ENCODE results near the gene ERGIC1.
"Not testable (repeated sequence)": the region's sequence is repeated elsewhere in the genome, so short reads cannot be mapped to it uniquely, and the experiment has no call there.

ERGIC1 gene

DNA sequence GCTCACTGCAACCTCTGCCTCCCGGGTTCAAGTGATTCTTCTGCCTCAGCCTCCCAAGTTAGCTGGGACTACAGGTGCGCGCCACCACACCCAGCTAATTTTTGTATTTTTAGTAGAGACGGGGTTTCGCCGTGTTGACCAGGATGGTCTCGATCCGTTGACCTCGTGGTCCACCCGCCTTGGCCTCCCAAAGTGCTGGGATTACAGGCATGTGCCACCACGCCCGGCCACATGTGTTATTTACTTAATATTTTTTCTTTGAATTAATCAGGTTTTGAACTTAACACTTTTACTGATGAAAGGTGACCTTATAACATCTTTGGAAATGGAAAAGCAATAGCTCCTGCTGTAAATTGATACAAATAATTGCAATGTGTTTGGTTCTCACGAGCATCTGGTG is 13.5 kb downstream of the ERGIC1 start:
- not testable (repeated sequence) for DNase-seq (ENCODE audit: low spot score)

DNA sequence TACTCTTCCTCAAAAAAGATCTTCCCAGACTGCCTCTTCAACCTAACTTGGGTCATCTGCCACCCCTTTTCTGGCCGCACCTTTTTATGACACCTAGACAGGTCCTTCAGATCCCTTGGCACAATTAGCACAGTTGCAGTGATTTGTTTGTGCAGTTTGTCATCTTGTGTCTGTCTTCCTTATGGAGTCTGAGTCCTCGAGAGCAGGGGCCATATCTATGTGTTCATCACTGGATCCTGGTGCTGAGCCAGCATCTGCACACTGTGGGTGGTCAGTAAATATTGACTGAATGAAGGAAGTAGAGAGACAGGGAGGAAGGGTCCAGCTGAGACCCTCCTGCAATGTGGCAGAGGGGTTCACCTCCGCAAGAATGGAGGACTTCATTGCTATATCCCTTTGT is 14.4 kb downstream of the ERGIC1 start:
- no peak for DNase-seq (ENCODE audit: low spot score)

DNA sequence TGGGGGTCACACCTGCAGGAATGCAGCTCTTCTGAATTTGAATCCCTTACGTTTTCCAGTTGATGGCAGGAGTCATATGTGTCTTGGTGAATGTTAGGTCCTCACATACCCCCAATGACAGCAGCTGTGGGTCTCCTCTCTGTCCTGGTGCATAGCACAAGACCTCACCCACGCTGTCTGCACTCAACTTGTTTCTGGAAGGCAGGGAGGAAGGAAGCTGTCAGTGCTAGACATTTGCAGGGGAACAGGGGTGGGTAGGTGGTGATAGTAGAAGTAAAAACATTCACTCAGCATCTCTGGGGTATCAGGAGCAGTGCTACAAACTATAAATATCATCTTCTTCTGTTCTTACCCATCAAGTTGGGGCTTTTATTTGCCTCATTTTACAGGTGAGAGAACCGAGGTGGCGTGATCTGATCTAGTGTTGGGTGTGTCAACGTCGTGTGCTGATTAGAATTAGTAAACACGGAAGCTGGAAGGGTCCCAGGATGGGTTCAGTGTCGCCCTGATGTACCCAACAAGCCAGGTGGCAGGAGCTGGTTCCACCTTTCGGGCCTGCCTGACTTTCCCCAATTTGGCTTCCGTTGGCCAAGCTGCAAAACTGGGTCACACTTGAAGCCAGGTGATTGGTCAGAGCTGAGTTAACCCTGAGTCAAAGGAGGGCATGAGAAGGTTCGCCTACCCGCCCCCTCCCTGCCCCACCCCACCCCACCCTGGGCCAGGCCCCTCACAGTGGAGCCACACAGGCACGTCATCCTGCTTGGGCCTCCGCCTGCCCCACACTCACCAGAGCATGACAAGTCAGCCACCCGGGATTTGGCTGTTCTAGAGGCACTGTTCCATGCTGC is 15.8 kb downstream of the ERGIC1 start:
- no peak for DNase-seq (ENCODE audit: low spot score)

DNA sequence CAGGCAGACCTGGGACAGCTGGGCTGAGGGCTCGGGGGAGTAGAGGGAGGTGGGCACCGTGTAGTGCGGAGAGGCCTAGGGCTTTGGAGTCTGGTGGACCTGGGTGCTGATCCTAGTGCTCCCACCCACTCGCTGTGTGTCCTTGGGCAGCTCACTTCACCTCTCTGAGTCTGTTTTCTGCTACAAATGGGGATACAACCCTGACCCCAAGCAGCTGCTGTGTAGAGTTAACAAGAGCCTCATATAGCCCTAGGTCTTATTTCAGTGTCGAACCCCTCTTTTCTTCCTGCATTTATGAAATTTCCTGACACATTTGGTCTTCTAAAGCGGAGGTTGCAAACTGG is 16.4 kb downstream of the ERGIC1 start:
- no peak for DNase-seq (ENCODE audit: low spot score)

DNA sequence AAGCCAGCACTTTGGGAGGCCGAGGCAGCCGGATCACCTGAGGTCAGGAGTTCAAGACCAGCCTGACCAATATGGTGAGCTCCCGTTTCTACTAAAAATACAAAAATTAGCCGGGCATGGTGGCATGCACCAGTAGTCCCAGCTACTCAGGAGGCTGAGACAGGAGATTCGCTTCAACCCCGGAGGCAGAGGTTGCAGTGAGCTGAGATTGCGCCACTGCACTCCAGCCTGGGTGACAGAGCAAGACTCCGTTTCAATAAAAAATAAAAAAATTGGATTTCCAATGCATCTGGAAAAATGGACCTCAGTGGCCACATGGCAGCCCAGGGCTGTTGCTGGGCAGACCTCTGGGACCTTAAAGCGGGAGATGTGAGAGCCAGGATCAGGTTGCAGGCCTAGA is 17.2 kb downstream of the ERGIC1 start:
- not testable (repeated sequence) for DNase-seq (ENCODE audit: low spot score)

DNA sequence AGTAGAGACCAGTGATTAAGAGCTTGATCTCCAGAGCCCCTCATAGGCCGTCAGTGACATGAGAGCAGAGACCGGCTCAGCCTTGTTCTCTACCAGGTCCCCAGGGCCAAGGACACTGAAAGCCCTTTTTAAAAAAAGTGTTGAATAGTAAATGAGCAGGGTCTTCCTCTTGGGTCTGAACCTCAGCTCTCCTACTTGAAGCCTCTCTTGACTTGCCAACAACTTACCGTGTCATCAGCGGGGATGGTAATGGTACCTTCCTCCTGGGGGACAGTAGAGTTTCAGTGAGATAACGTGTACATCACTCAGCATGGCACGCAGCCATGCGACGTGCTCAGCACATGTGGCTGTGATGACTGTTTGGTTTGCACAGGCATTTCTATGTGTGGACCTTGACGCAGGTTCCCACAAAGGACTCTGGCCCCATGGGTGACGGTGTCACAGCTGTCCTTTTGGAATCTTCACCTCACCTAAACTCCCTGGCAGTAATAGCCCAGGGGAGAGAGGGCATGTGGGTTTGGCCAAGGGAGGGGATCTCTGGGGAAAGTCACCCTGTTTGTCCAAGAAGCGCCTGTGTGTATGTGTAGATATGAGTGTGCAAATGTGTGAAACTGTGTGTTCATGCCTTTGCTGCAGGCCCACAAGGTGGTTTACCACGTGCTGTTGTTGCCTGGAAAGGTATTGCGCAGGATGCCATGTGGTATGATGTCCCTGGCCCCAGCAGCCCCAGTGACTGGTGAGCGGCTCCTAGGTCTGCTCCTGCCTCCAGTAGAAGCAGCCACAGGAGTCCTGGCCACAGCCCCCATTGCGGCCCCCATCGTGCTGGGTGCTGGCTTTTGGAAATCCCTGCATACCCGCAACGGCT is 18.7 kb downstream of the ERGIC1 start:
- DNase-seq (ENCODE audit: low spot score), result no peak

DNA sequence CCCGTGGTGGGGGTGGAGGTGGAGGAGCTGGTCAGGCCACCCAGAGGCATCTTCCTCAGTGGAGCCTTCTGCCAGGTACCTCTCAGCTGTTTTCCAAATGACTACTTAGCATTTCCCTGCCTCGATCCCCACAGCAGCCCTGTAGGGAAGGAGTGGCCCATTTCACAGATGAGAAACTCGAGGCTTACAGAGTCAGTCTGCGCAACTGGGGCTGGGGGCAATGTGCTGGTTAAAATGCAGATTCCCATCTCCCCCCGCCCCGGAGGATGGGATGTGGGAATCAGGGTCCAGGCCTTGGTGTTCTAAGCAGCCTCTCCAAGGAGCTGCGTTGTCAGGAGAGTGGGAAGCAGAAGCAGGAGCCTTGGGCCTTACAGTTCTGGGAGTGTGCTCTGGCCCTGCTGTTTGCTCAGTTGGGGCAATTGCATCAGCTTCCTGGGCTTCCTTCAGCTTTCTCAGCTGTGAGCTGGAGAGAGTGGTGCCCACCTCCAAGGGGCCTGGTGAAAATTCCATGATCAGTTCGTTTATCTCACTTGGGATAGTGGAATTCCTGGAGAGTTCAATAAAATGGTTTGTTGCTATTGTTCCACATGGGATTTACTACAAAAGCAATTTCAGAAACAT is 19.4 kb downstream of the ERGIC1 start:
- DNase-seq (ENCODE audit: low spot score), result no peak

DNA sequence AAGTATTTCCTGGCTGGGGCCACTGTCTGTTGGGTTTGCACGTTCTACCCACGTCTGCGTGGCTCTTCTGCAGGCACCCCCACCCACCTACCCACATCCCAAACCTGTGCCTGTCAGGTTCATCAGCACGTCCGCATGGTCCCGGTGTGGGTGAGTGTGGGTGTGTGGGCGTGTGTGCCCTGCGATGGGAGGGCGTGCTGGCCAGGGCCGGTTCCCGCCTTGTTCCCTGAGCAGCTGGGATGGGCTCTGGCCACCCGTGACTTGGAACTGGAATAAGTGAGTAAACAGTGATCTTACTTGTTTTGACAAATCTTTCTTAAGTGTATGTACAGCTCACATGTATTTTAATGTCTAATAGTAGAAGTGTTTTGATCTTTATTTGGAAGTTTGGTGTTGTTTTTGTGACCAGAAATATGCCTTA is 20.4 kb downstream of the ERGIC1 start:
- DNase-seq (ENCODE audit: low spot score), result no peak

DNA sequence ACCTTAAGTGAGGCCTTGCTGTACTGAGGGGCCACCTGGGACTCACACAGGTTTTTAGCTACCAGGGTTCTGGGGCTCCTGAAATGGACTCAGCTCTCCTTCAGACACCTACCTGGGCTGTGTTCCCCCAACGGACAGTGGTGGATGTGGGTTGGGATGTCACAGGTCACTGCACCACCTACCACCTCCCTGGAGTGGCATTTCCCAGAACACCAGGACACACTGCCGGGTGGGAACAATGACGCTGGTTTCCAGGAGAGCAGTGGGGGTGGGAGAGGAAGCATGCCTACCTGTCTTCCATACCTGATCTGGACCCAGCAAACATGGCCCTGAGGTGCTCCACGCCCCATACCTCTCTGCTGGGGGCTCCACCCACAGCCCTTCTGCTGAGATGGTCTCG is 20.9 kb downstream of the ERGIC1 start:
- no peak for DNase-seq (ENCODE audit: low spot score)

DNA sequence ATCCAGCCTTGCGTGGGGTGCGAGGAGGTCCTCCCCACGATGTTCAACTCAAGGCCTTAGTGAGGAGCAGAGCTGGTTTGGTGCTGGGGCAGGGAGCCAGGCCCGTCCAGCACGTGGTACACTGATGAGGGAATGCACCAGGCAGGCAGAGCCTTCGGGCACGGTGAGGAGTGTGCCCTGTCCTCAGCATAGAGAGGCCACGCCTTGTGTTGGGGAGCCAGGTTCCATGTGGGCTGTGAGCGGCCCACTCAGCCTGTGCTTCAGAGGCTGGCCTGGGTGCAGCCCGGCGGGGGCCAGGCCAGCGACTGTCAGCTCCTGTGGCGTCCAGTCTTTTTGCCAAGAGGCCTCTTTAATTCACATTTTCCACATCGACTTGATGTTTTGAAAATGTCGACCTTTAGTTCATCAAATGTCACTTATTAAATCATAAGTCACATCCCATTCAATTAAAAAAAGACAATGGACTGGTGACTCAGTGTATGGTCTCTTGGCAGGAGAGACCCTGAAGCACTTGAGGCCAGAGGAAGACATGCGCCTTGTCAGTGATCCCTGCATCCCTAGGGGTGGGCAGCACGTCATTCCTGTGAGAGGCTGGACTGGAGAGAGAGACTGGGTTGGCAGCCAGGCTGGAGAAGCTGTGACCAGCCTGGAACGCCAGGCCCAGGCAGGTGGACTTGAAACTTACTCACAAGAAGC is 21.7 kb downstream of the ERGIC1 start:
- DNase-seq (ENCODE audit: low spot score), result peak; percentile 48

DNA sequence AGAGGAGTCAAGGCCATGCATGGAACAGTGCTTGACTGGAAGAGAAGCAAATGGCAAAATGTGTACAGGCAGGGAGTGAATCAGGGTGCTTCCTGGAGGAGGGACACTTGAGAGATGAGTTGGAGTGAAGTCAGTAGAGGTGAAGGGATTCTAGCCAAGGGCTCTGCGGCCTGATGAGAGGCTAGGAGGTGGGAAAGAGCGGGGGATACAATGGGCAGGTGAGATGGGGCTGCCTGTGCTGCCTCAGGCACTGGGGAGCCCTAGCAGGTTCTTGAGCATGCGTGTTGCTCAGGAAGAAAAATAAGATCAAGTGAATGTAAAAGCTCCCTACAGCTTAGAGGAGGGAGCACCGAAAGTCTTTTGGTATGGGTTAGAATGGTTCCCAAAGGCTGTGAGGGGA is 22.3 kb downstream of the ERGIC1 start:
- no peak for DNase-seq (ENCODE audit: low spot score)

DNA sequence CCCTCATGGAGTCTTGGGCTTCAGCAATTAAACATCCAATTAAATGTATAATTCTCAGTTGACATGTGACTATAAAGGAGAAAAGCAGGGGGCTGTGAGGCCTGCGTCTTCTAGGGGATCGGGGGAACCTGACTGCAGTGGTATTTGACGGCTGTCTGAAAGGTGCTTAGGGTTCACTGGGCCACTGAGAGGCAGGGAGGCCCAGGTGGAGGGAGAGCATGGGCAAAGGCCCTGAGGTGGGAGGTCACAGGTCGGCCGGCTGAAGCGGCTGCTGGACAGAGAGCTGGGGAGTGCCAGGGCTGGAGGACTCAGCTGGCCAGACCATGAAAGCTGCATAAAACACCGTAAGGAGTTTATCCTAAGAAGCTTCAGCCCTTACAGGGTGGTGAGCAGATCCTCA is 23.9 kb downstream of the ERGIC1 start:
- no peak for DNase-seq (ENCODE audit: low spot score)

DNA sequence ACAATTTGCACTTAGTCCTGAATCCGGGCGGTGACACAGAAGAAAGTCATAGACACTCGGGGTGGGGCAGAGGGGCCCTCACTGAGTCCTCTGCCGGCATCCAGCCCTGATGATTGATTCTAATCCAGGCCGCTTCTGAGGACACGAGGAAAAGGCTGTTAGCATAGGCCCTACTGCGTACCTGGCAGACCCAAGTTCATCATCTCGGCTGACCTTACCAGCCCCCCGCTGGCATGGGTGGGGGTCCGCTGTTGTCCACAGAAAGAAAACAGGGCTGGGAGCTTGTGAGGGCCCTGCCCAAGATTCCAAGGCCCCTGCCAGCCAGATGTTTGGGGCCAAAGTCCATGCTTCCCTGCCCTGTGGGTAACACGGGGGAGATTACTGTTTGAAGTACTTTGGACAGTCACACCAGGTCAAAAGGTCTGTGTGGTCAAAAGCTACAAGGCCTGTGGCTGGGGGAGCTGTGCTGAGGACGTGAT is 24.5 kb downstream of the ERGIC1 start:
- DNase-seq (ENCODE audit: low spot score), result no peak

DNA sequence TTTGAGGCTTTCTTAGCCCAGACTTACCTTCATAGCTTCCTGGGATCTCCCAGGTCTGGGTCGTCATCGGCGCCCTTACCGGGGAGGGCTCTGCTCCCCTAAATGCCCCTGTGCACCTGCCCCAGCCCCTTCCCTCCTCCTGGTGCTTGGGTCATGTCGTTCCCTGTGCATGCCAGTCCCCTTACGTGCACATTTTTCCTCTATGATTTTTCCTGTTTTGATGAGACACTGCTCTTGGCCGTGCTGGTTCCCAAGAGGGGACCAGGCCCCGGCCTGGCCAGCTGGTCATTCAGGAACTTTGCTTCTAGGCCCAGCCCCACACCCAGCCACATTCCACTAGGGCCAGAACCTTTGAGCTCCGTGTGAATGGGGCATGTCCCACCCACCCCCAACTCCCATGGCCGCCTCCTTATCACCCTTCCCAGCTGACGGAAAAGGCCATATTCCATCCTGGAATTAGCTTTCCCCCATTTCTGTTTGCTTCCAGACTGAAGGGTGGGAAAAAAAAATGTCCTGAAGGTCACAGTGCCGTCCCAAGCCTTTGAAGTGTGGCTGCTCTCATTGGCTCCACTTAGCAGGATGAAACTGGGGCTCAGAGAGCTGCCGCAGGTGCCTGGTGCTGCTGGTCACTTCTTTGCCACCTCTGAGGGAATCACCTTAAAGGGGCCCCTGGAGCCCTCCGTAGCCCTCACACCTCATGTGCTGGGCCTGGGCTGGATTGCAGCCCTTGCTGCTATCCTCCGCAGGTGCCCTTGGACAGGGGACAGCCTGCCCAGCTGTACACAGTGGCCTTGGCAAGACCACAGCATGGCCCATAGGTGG is 25.1 kb downstream of the ERGIC1 start:
- DNase-seq (ENCODE audit: low spot score), result peak; percentile 79

DNA sequence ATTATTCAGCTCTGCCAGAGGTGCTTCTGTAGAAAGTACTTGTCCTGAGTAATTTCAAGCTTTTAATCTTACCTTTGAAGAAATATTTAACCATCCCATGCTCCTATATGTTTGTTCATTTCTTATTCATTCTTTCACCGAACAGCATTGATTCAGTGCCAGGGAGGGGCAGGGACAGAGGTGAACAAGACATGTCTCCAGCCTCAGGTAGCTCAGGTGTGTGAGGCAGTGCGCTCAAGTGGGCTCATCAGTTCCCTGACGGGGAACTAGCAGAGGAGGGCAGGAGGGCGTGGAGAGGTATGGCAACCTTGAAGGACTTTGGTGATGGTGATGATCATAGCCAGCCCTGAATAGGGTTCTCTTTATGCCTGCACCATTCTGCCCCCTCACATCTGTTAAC is 25.9 kb downstream of the ERGIC1 start:
- no peak for DNase-seq (ENCODE audit: low spot score)

DNA sequence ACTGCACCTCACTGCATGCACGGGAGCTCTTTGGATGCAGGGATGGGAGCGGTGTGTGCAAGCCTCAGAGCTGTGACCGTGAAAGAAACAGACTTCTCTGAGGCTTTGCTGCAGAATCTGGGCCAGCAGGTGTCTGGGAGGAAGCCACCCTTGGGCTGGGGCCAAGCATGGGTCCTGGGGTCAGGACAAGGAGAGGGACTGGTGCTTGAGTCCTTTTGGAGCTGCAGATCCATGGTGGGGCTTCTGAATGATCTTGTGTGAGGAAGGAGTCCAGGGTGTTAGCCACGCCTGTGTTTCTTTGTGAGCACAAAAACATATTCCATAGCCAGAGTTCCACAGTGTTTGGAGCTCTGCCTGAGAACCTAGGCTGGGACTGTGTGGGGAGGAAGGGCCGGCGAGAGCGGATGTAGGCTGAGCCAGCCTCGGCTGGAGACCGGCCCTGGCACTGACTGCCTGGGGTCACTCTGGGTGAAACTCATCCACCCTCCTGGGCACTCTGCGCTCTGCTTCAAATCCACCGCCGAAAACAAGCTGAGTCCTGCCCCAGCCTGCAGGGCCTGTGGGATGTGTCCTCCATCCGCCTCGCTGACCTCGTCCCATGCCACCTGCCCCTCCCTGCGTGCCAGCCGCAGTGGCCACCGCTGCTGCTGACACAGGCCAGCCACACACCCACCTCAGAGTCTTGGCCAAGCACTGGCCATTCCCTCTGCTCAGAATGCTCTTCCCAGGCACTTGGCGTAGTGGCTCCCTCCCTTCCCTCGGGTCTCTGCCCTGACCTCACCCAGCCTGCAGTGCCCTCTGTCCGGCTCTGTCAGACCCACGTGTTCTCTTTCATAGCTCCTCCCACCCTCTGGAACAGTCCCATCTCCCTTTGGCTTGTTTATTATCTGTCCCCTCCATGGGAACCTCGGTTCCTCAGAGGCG is 26.7 kb downstream of the ERGIC1 start:
- no peak for DNase-seq (ENCODE audit: low spot score)

DNA sequence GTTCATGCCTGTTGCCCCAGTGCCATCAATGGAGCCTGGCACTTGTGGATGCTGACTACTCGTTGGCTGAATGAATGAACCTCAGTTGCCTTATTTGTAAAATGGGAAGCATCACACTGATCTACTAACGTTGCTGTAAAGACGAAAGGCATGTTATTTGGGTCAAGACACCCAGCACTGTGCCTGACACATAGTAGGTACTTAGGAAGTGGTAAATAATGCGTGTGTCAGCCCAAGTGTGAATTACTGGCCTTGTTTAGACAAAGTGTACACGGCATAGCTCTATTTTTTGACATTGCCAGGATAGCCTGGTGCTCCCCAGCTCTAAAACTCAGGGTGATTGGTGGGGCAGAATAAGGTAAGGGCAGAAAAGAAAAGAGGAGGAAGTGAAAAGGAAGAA is 27.4 kb downstream of the ERGIC1 start:
- no peak for DNase-seq (ENCODE audit: low spot score)

DNA sequence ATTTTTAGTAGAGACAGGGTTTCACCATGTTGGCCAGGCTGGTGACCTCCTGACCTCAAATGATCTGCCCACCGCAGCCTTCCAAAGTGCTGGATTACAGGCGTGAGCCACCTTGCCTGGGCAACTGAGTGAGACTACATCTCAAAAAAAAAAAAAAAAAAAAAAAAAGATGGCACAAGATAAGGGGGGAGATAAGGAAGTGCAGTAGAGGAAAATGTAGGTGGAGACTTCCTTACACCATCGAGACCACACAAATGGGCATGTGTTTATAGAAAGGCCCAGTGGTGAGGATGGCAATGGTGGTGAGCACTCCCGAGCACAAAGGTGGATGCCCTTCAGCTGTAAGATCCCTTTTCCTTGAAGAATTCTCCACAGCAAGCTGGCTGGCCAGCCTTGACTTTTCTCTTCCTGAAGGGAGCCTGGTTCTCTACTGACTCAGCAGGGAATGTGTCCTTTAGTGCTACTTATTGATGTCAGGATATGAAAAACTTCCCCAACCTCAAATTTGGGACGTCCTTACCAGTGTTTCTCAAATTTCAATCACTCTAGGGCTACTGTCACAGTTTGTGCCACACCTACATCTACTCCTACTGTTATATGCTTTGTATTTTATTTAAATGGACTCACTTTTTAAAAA is 28.2 kb downstream of the ERGIC1 start:
- no peak for DNase-seq (ENCODE audit: low spot score)

DNA sequence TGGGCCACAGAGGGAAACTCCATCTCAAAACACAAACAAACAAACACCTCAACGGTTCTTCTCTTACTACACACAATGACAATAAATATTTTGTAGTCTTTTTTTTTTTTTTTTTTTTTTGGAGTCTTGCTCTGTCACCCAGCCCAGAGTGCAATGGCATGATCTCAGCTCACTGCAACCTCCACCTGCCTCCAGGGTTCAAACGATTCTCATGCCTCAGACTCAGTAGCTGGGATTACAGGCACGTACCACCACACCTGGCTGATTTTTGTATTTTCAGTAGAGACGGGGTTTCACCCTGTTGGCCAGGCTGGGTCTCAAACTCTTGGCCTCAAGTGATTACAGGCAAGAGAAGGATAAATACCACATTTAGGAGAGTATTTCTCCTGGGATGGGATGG is 30.1 kb downstream of the ERGIC1 start:
- not testable (repeated sequence) for DNase-seq (ENCODE audit: low spot score)

DNA sequence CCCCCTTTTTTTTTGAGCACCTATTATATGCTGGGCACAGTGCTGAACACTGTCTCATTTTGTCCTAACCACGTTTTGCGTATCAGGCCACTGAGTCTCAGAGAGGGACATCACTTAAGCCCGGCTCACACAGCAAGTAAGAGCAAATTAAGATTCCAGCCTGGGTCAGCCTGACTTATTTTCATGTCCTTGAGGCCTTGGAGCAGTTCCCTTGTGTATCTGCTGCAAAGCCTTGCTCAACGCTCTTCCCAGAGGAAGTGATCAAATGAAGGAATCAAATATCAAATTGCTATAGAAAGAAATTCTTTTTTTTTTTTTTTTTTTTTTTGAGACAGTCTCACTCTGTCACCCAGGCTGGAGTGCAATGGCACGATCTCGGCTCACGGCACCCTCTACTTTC is 30.7 kb downstream of the ERGIC1 start:
- no peak for DNase-seq (ENCODE audit: low spot score)
